Measurements from ENCODE around the gene SP140. TPM values are rescaled to one million over a fixed set of nuclear protein-coding genes. Genes with fewer than 3 reads are reported as not detected.

The SP140 gene
- total and polyA plus RNA-seq, 8 donors: 0.12 to 1.5 (median 0.34) TPM

GRCh38 chr2:230224458-230224857 is 1.1 kb upstream of the SP140 start:
- H3K27ac ChIP-seq: no peak overlapping the region
- TF ChIP-seq CTCF (IDR thresholded peaks at IDR 0.05): no peak
- intact Hi-C loops (cut with DNase I): no loop called here

DNA sequence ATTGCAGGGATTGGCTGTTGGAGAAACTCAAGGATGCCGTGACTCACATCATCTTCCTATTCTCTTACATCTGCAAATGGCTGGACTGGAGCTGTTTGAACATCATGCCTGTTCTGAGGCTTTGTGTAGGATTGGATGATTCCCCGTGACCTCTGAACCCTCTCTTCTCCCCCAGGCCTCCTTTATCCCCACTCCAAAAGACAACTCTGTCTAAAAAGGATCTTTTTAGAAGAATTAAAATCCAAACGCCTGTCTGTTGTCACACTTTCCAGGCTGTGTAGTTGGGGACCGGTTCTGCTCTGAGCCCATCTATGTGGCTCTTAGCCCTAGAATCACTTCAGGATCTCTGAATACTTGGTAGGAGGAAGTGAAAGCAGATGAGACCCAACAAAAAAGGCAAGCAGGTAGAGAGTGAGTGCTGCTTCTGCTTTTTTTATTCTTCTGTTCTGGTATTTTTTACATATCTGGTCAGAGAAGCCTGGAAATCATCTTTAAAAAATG is 565 bp downstream of the SP140 start:
- no peak for TF ChIP-seq CTCF (IDR thresholded peaks at IDR 0.05)
- Histone ChIP-seq H3K4me3 (no peak overlapping the region), H3K9me3 (no peaks in the 10 kb centered on the region), H3K4me1 (no peaks in the 10 kb centered on the region), H3K36me3 (no peaks in the 10 kb centered on the region), H3K27me3 (no peaks in the 10 kb centered on the region), H3K27ac (no peak overlapping the region)
- ATAC-seq (peak in 1 of 4 donors; percentile 59), DNase-seq (no peak), FAIRE-seq (no peak)
- 83 to 88% methylated on average over 4 of the region's 4 CpGs for WGBS, 2 donors
- intact Hi-C loops (cut with DNase I): no loop called here

More at GRCh38 chr2:230224458-230224857, 1.1 kb upstream of the SP140 start:
- Histone ChIP-seq H3K27me3 (no peaks in the 10 kb centered on the region), H3K4me3 (no peak overlapping the region), H3K9me3 (no peaks in the 10 kb centered on the region), H3K36me3 (no peaks in the 10 kb centered on the region), H3K4me1 (peaks cover 0 to 5% (median 0%) of the 10 kb centered on the region in 3 donors)
- FAIRE-seq (no peak), DNase-seq (no peak), ATAC-seq (no peak)

DNA sequence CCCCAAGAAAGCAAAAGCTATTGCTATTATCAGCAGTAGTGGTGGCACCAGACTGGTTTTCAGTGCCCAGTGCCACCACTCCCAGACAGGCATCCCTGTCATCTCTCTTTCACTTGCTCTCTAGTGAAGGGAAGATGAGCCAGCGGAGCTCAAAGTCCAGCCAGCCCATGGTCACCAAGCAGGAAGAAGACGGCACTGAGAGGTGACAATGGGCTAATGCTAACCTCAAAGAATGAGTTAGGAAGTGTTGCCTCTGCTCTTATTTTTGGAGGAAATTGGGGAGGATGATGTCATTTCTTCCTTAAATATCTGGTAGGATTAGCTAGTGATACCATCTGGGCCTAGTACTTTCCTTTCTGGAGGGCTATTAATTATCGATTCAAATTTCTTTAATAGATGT is 1.7 kb downstream of the SP140 start:
- no peak for ATAC-seq

GRCh38 chr2:230230087-230230486 is 4.6 kb downstream of the SP140 start:
- DNase-seq (no peak), ATAC-seq (no peak), FAIRE-seq (no peak)
- Histone ChIP-seq H3K9me3 (no peaks in the 10 kb centered on the region), H3K27ac (no peak overlapping the region), H3K4me1 (no peaks in the 10 kb centered on the region), H3K36me3 (no peaks in the 10 kb centered on the region), H3K27me3 (peaks cover 0 to 4% (median 0%) of the 10 kb centered on the region in 4 donors), H3K4me3 (no peak overlapping the region)
- intact Hi-C loops (cut with DNase I): no loop called here
- WGBS, 2 donors: 91% methylated on average over 3 of the region's 3 CpGs
- TF ChIP-seq CTCF (IDR thresholded peaks at IDR 0.05): no peak

More for the DNA sequence above, 1.7 kb downstream of the SP140 start:
- H3K9me3 ChIP-seq: no peaks in the 10 kb centered on the region
- no peak overlapping the region for H3K4me3 ChIP-seq
- 78 to 86% methylated on average over 3 of the region's 3 CpGs for WGBS, 2 donors
- H3K4me1 ChIP-seq: no peaks in the 10 kb centered on the region
- H3K36me3 ChIP-seq: no peaks in the 10 kb centered on the region
- H3K27me3 ChIP-seq: no peaks in the 10 kb centered on the region
- no peak overlapping the region for H3K27ac ChIP-seq
- FAIRE-seq (no peak), DNase-seq (no peak)
- TF ChIP-seq CTCF (IDR thresholded peaks at IDR 0.05): no peak
- intact Hi-C loops (cut with DNase I): no loop called here

- WGBS, 2 donors: 78 to 79% methylated on average over 2 of the region's 2 CpGs
- no peaks in the 10 kb centered on the region for H3K36me3 ChIP-seq
- no peaks in the 10 kb centered on the region for H3K9me3 ChIP-seq
- no peak for FAIRE-seq
- DNase-seq: no peak
- no peak overlapping the region for H3K4me3 ChIP-seq
- no peak overlapping the region for H3K27ac ChIP-seq
- intact Hi-C loops (cut with DNase I): no loop called here
- TF ChIP-seq CTCF (IDR thresholded peaks at IDR 0.05): no peak
- no peaks in the 10 kb centered on the region for H3K4me1 ChIP-seq
- peaks cover 0 to 4% (median 0%) of the 10 kb centered on the region in 4 donors for H3K27me3 ChIP-seq
- no peak for ATAC-seq
Measured at GRCh38 chr2:230230496-230231200, 5.1 kb downstream of the SP140 start.
